GM18499 (cell line): ENCODE measurements around the gene MOSMO.
"Not testable (repeated sequence)": the region's sequence is repeated elsewhere in the genome, so short reads cannot be mapped to it uniquely, and the experiment has no call there.

Source experiments
- ATAC-seq: cut with Tn5 transposase; IDR thresholded peaks from one replicate; pipeline ENCODE4 v1.9.1; 2021; ENCODE audit warnings: moderate number of reproducible peaks; ENCODE audit not compliant: insufficient read depth, unreplicated experiment

MOSMO gene

DNA sequence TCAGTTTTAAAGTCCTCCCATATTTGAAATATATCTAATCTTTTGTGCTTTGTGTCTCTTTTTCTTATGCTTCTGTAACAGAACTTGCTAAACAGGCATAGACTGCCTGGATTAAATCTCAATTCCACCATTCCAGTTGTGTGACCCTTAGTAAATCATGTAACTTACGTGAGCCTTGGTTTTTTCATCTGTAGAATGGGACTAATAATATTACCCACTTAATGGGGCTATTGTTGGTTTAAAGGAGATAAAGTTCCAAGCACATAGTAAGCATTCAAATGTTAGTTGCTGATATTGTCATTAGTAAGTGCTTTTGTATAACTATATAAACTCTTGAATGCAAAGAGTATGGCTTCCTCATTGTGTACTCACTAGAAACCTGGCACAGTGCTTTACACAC, 78.5 kb downstream of the MOSMO start:
- ATAC-seq = no peak

DNA sequence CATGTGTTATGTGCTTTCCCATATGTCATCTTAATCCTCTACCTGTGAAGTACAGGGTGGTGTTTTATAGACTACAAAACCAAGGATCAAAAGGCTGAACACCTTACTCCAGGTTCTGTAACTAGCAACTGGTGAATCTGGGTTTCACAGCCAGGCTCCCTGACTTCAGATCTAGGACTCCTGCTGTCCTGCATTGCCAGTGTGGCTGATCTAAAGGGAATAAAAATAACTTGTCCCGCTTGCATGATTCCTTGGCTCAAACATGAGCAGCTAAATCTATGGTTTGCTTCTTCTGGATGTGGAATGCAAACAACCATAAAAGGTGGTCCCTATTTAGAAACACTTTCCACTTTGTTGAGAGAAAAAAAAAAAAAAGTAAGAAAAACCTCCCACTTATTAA, 80.7 kb downstream of the MOSMO start:
- ATAC-seq = no peak

DNA sequence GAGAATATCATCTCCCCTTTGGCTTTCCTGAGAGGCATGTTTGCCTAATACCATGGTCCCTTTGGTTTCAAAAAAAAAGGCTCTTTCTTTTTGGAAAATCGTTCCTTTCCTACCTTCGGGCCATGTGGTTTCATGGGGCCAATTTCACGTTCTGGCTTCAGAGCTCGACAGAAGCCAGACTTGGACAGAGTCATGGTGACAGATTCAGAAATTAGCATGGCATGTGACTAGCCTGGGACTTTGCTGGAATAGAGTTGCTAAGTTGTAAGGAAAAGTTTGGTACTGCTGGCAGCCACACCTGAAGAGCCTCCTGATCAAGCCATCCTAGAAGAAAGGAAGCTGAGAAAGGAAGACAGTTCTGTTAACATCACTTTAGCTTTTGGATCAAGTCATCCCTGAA, 82.0 kb downstream of the MOSMO start:
- ATAC-seq = no peak

DNA sequence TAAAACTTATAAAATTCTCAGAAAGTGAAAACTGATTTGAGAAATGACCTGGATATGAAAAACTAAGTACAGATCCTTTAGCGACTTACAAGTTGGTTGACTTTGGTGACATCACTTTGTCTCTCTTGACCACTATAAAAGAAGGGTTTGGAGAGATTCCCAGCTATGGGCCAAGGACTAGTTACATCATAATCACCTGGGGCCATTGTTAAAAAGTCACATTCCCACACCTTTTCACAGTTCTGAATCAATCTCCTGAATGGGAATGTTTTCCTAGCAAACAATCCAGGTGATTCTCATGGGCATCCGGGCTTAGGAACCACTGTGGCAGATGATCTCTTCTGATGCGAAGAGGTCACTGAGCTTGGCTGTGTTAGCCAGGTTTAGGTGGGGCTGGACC, 83.8 kb downstream of the MOSMO start:
- ATAC-seq = no peak

DNA sequence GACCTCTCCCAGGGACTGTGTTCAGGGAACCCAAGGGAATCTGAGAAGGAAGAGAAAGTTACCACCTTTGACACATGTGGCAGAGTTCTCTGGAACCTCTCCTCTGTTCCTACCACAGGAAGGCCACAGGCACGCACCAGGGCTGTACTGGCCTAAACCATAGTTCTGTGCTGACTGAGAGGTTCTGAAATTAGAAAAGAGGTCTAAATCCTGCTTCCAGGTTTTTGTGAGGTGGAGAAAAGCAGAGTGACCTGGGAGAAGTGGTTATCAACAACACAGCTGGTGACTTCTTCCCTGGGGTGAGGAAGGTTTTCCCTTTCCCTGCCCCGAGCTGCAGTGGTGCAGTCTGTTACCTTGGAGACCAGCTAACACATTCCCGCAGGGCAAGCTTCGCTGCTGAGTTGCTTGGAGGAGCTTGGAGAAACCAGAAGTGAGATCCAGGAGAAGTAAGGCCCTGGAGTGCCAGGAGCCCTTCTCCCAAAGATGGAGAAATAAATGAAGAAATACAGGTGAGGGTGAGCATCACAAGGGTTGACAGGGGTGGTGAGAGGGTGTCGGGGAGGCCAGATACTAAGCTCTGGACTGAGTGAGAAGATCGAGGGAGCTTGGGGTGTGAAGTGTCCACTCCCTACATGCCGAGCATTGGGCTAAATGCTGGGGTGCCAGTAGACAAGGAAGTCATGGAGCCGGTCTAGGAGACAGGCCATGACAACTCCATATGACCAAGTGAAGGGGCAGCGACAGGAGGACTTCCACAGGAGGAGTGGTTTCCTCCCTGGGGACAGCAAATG, 84.4 kb downstream of the MOSMO start, which contains the start of gene VWA3A:
Gene VWA3A, plus strand, starts transcription at position 399 of the 791 bp plus-strand sequence. Its CDS starts 97 bp downstream, at position 496.
- no peak for ATAC-seq

DNA sequence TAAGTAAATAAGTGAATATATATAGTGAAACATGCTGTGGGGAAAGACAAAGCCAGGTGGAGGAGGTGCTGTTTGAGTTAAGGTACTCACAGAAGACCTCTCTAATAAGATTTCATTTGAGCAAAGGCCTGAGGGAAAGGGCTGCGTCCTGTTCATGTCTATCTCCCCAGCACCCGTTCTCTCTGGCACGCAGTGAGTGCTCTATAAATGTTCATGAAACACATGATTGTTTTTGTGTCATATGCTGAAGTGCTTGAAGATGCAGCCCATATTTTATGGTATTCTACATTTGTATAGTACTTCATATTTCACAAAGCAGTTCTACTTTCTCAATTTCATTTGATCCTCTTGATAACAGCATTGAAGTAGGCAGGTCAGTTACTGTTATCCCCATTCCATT, 85.4 kb downstream of the MOSMO start:
- no peak for ATAC-seq

DNA sequence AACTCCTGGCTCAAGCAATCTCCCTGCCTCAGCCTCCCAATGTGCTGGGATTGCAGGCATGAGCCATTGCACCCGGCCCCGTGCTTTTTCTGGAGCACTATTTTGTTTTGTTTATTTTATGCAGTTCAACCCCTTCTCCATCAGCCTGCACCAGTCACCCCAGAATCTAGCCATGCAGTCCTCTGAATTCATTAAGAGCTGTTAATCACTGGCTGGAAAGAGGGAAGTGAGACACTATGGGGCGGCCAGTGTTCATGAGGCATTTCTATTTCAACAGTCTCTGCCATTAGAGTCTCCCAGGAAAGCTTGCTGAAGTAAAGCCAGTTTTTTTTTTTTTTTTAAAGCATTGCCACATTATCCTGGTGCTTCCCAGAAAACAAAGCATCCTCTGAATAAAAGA, 86.1 kb downstream of the MOSMO start:
- no peak for ATAC-seq

DNA sequence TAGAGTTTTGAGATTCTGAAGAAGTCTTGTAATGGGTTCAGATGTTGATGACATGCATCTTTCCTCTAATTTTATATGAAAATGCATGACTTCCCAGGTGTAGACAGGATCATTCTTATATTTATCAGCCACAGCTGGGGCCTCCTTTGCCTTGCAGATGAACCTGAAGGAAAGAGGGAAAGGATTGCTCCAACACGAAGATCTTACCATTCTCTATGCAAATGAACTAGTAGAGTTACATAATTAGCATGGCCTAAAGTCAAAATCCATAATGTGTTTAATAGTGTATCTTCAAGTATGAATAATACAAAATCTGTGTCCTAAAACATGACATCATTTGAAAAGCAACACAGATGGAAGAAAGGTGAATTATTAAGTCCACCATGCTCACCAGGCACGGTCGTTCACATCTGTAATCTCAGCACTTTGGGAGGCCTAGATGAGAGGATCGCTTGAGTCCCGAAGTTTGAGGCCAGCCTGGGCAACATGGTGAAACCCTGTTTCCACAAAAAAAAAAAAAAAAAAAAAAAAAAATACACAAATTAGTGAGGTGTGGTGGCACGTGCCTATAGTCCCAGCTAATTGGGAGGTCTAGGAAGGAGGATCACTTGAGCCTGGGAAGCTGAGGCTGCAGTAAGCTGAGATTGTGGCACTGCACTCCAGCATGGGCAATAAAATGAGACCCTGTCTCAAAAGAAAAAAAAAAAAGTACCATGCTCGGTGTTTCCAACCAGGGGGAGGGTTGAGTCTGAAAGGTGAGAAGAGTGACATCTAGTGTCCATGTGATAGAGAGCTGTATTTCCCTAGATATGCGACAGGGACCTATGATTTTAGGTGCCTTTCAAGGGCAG, 90.7 kb downstream of the MOSMO start:
- no peak for ATAC-seq

DNA sequence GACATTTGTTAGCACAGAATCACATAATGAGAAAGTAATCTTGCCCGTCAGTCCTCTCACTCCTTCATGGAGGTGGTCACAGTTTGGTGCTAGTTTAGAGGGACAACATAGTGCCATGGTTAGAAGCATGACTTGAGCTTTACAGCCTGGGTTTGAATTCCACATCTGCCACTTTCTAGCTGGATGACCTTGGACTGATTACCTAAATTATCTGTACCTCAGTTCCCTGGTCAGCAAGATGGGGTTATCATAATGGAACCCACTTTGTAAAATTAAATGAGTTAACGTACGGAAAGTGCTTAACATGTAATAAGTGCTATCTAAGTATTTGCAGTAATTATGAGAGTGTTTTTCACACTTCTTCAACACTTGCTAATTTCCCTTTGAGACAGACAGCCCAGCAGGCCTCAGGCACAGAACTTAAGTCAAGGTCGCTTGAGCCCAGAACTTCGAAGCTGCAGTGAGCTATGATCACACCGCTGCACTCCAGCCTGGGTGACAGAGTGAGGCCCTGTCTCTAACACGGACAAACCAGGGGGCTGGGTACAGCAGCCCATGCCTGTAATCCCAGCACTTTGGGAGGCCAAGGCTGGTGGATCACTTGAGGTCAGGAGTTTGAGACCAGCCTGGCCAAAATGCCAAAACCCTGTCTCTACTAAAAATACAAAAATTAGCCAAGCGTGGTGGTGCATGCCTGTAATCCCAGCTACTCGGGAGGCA, 91.5 kb downstream of the MOSMO start:
- ATAC-seq = no peak

DNA sequence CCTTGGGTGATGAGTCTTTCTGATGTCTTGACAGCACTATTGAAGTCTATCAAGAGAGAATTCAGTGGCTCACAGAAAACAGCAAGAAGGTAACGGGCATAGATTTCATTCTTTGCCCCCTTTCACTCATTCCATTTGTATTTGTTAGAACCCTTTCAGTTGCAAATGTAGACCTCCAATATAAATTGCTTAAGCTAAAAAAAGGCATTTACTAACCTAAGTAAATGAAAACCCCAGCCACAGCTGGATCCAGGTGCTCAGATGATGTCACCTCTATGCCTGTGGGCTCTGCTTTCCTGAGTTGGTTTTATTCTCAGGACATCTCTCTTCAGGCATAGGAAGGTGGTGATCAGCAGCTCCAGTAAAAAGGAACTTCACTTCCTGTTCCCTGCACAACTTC, 95.5 kb downstream of the MOSMO start:
- no peak for ATAC-seq

DNA sequence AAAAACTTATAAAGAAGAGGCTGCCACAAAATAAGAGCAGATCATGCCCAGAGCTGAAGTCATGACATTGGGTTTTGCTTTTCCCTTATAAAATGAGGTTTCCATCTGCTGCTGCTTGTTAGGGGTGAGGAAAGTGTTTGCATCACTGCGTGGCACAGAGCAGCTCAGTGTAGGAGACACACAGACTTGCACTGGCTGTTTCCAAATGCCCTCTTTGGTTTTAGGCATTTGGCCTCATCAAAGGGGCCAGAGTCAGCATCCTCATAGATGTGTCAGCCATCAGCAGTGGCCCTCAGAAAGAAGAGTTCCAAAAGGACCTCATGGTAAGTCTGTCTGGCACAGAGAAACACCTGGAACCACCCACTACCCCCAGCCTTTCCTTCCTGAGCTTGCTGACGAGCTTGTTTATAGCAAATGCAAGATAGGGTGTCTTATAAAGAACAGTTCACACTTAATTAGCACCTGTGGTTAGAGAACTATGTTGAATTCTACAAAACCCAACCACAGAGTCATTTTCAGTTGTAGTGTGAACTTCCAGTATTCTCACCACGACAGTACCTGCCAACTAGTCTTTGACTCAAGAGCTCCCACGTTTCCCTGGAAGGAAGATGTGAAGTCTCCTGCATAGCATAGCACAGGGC, 101.5 kb downstream of the MOSMO start:
- no peak for ATAC-seq

DNA sequence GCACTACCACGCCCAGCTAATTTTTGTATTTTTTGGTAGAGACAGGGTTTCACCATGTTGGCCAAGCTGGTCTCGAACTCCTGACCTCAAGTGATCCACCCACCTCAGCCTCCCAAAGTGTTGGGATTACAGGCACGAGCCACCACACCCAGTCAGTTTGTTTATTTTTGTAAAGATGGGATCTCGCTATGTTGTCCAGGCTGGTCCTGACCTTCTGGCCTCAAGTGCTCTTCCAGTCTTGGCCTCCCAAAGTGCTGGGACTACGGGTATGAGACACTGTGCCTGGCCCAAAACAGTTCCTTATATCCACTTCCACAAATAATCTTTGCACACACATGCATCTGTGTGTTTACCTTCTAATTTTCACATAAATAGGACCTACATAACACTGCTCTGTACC, 103.7 kb downstream of the MOSMO start:
- ATAC-seq = not testable (repeated sequence)

DNA sequence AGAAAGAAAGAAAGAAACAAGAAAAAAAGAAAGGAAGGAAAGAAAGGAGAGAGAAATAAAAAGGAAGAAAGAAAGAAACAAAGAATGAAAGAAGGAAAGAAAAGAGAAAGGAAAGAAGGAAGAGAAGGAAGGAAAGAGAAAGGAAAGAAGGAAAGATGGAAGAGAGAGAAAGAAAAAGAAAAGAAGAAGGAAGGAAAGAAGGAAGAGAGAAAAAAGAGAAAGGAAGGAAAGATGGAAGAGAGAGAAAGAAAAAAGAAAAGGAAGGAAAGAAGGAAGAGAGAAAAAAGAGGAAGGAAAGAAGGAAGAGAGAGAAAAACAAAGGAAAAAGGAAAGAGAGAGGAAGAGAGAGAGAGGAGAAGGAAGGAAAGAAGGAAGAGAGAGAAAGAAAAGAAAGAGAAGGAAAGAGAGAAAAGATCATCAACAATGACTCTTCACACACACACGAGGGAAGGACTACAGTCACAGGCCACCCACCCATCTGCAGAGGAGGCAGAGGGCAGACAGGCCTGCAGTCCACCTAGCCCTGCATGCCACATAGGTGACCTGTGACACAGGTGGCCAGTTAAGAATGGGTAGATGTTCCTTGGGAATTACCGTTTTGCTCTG, 108.3 kb downstream of the MOSMO start:
- ATAC-seq = no peak

DNA sequence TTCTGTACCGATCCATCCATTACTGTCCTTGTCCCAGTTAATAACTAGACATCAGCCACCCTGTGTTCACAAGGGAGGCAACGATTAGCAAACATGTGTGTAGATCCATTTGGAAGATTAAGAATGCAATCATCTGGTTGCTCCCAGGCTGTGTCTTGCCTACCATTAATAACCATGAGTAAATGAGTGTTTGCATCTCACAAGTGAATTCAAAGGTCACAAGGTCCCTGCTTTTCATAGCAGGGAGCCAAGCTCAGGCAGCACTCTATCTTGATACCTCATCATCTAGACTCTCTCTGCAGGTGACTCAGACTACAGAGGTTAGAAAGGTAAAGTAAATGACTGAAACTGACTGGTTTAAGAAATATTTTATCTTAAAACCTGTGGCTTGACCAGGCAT, 109.7 kb downstream of the MOSMO start:
- ATAC-seq = no peak

DNA sequence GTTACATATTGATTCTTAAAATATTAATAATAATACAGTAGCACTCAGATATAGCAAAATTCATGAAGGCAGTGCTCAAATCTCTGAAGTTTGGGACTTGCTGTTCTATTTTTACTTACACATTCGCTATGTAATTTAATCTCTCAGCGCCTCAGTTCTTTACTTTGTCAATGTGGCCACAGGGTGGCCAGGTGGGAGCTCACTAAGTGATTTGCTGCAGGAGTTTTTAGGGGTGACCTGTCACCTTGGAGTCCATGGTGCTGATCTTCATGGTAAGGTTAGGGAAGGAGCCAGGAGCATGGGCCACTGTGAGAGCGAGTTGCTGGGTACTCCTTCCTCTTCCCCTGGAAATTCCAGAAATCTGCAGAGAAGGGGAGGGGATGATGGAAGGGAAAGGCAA, 112.5 kb downstream of the MOSMO start:
- no peak for ATAC-seq

DNA sequence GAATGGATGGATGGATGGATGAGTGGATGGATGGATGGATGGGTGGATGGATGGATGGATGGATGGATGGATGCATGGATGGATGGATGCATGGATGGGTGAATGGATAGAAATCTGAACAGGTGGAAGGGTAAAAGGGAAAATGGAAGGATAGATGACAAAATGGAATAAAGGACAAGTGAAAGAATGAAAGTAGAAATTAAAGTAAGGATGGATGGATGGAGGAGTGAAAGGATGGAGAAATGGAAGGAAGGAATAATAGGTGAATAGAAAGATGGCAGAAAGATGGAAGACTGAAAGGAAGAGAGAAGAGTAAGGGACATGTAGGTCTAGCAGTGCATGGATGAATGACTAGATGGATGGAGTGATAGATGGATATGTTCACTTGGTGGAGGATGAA, 114.3 kb downstream of the MOSMO start:
- ATAC-seq = no peak

DNA sequence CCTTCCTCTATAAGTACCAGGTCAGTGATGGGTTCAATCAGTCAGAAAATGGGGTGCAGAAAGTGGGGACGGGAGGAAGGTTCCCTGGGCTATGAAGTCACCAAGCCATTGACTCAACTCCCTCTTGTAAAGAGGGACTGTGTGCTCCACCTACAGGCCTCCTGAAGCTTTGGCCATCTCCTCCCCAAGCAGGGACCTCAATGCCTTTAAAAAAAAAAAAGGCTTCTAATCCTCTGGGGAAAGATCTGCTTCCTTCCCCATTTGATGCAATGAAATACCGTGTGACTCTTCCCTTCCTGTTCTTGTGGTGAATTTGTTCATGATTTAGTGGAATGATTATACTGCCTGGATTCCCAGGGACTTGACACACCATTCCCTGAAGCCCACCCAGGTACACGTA, 115.2 kb downstream of the MOSMO start:
- ATAC-seq = no peak

DNA sequence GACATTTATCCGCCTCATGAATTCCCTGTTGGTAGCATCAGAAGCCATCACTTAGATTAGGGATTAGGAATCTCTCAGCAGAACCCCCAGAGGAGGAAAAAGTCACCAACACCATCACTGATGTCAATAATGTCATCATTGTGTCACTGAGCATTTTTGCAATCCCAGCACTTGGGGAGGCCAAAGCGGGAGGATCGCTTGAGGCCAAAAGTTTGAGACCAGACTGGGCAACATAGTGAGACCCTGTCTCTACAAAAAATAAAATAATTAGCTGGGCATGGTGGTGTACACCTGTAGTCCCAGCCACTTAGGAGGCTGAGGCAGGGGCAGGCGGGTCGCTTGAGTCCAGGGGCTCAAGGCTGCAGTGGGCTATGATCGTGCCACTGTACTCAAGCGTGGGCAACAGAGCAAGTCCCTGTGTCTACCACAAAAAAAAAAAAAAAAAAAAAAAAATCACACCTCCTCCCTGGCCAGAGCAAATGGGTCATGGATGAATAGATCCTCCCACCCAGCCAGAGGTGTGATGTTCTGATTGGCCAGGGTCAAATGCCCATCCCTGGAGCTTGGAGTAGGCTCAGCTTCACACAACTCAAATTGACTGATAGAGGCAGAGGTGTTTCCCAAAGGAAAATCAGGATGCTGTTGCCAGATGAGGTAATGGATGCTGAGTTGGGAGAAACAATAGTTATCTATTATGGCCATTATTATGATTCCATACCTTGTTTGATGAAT, 116.0 kb downstream of the MOSMO start:
- ATAC-seq = no peak

DNA sequence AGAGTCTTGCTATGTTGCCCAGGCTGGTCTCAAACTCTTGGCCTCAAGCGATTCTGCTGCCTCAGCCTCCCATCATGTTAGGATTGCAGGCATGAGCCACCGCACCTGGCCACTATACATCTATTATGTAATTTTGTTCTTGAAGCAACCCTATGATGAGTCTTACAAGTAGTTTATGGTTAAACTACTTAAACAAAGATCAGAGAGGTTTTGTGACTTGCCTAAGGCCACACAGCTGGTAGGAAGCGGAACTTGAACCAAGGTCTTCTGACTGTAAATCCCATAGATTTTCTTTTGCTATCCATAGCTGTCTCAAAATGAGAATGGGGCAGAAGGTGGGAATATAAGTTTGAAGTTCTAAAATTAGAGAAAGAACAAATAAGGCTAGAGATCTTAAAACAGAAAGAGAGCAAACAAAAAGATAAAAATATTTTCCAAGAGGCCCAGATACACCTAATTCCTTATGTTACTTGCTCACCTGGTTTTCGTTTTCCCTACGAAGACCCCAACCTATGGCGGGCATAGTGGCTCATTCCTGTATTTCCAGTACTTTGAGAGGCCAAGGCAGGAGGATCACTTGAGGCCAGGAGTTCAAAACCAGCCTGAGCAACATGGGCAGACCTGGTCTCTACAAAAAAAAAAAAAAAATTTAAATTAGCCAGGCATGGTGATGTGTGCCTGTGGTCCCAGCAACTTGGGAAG, 116.8 kb downstream of the MOSMO start:
- no peak for ATAC-seq
